Stimulated activated CD4-positive, alpha-beta T cell treated with anti-CD3 and anti-CD28 coated beads, Interleukin-2, amount 100 ng/mL, for 24 hours (primary cell): Measurements from ENCODE around the gene INPP5D.

Source experiments
- DNase-seq, 2 donors: peaks; one replicate each; pipeline ENCODE4 v3.0.0-alpha.2; 2020

Gene INPP5D

GRCh38 chr2:233247116-233247515, 187.0 kb downstream of the INPP5D start:
- no peak for DNase-seq

DNA sequence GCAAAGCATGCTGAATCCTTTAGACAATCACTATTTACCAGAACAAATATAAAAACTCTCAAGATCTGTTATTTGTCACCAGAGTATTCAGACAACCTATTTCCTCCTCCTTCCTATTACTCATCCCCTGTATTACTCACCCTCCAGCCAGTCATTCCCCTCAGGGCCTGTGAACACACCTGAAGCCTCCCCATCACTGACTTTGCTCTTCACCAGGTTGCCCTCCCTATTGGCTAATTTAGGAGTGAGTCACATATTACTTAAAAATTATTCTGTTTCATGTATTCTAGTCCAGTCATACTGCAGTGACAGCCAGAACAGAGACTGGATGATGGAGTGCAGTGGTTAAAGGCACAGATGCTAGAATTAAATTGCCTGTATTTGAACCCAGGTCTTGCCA, 187.6 kb downstream of the INPP5D start:
- peak; percentile 64 to 70 for DNase-seq

GRCh38 chr2:233248999-233249398, 188.9 kb downstream of the INPP5D start:
- DNase-seq = no peak

- DNase-seq = no peak
Observed at GRCh38 chr2:233250568-233250967, 190.4 kb downstream of the INPP5D start.

DNA sequence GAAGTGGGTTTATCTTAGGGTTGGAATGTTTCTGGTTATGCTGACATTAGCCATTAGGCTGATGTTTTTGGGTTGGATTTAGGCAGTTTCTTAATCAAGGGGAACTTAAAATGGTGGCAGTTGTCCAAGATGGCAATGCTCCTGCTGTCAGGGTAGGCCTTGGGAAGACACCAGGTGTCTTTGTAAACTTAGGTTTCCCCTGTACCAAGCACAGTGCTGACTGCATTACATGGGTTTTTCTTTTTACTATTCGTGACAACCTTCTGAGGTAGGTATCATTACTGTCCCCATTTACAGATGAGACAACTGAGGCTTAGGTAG, 190.8 kb downstream of the INPP5D start:
- no peak for DNase-seq

- DNase-seq = peak; percentile 95 to 96
Observed at GRCh38 chr2:233251306-233252116, 191.4 kb downstream of the INPP5D start, which contains the start of gene ATG16L1. ATG16L1 (plus strand) TSS chr2:233251673; CDS start chr2:233251828, 155 bp downstream.

DNA sequence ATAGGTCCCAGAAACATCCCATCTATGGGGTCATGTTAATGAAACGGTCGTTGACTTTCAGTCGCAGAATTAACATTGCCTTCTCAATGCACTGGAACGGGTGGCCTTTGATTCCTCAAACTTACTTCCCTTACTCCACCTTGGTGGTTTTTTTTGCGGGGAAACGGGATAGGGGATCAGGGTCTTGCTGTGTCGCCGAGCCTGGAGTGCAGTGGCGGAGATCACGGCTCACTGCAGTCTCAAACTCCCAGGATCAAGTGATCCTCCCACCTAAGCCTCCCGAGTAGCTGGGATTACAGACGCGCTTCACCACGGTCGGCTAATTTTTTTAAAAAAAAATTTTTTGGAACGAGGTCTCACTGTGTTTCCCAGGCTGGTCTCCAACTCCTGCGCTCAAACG, 192.1 kb downstream of the INPP5D start:
- no peak for DNase-seq

DNA sequence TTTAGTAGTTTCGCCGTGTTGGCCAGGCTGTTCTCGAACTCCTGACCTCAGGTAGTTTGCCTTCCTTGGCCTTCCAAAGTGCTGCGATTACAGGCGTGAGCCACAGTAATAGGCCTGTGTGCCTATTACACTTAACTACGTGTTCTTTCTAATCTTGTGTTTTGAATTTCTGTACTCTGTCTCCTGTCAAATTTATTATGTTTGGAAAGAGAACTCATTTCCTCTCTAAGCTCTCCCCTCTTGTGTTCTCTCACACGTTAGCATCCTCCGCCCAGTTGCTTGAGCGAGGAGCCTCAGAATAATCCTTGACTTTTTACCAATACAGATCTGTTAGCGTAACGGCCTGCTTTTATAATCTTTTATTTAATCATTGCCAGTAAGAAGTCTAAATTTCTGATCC, 195.0 kb downstream of the INPP5D start:
- DNase-seq = no peak

DNA sequence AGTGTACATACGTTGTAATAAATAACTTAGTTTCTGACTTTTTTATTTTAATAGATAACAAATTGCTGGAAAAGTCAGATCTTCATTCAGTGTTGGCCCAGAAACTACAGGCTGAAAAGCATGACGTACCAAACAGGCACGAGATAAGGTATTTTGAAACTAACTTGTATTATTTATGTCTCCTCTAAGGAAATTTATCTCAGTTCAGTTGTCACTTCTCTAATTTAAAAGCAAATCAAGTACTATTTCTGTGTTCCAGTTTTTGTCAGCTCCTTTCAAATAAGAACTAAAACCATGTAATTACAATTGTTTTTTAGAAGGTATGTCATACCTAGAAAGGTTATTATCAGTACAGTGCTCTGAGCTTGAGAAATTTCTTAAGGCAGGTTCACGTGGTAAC, 195.9 kb downstream of the INPP5D start:
- no peak for DNase-seq
